Inflammatory macrophage treated with lipopolysaccharide for 4 hours (primary cell): ENCODE results near the gene HIGD2A.

Experiments
- DNase-seq: peaks from one replicate; pipeline ENCODE4 v3.0.0-alpha.2; 2020

The HIGD2A gene

DNA sequence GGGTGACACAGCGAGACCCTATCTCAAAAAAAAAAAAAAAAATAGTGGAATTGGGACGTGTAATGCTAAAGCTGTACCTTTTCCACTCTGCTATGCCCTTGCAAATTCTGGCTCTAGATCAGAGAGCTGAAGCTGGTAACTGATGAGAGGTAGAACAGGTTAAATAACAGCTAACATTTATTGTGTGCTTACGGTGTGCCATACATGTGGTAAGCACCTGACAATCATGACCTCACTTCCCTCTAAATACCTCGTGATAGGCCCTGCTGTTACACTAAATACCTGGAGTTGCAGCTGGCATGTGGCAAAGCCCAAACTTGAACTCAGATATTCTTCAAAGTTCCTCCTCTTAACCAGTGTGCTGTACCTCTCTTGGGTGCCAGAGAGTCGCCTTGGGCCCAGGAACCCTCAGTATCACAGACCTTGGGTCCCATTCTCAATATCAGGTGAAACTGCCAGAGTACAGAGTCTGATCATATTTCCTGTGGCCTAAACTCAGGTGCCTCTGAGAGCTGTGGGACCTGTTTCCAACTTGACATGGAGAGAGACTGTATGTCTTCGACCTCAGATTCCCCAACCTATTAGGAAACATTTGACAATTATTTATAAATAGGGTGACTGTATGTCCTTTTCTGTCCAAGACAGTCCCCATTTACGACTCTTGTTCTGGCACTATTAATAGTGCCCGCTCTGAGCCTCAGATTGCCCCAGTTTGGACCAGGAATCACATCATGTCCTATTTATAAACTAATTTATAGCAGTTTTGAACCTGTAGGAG is 18.4 kb upstream of the HIGD2A start:
- no peak for DNase-seq

DNA sequence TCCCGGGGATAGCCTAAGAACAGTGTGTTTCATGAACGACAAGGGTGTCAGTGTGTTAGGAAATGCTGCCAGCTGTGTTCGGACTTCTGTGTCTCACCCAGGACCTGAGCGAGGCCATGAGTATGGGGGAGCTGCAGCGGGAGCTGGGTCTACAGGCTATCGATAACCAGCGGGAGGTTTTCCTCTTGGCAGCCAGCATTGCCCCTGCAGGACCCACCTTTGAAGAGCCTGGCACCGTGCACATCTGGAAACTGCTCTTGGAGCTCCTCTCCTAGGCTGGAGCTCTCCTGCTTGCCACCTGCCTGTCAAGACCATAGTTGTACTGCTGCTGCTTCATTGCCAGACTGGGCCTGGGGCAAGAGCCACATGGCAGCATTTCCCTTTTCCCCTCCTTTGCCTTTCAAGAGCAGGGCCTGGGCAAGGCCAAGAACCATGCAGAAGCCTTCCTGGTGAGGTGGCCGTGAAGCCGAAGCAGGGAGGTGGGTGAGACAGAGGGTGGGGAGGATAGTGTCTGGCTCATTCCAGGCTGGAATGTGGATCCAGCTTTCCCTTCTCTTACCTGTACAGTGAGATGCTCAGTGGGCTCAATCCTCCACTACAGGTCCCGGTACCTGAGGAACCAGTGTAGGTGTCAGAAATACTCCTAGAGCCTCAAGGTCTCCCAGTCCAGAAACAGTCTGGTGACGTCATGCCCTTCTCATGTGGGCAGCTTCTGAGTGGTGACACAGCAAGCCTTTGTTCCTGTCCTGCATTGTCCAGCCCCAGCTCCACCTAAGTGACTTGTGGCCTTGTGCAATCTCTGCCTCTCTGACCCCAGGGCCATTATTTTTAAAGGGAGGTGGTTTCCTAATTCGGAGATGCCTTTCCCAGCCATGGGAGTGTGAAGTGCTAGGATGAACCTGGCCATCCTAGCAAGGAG is 16.7 kb upstream of the HIGD2A start:
- peak; percentile 38 for DNase-seq

DNA sequence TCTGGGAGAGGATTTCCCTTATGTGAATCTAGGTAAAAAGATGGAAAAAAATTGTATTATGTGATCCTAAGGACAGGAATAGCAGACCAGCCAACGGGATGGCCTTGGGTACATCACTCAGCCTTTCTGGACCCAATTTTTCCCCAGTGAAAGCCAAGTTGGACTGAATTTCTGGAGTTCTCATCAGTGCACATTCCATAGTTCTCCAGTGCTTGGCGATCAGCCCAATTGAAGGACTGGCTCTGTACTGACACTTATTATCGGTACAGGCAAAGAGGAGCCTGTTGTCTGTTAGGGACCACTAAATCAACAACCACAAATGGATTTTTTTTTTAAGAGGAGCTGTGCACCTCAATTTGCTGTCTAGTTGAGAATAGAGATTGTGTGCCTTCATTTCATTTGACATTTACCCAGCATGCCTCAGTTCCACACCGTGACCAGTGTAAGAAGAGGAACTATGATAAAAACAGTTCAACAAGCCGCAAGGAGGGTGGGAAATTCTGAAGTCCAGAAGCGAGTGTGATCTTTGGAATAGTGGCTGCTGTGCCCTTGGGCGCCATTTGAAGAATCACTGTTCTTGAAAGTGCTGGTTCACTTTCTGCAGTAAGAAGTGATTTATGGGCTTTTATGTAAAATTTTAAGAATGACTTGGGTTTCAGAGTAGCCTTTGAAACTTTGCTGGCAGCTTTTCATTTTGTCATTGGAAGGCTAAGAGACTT is 15.3 kb upstream of the HIGD2A start:
- peak; percentile 16 for DNase-seq

DNA sequence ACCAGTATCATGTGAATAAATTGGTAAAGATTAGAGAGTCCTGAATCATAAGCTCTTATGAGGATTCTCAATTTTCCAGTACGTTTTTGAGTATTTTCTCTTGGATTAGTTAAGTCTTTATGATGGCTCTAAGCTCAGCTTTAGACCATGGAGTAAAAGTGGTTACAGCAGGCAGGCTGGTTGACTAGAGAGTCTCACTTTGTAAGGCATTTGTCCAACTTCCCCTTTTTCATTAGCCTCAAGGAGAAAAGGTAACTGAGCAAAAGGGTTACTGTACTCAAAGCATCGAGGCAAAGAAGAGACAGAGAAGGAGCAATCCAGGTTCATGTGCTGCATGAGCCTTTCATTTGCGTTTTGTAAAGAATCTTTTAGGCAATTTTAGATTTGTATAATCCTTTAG is 8.7 kb upstream of the HIGD2A start:
- no peak for DNase-seq

DNA sequence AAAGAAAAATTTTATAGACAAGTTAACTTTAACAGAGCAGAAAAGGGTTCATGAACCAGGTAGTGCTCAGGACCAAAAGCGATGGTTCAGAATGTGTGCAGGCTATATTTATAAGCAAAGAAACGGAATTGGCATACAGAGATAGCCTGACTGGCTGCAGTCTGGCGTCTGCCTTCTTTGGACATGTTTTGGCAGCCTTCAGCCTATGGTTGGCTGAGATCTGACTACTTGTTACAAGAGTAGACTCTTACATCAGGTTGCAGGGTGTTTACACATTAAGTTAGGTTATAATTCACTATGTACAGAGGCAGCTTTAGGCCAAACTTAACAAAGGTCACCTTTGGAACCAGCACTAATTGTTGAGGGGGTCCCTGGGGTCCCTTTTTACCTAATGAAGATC is 7.1 kb upstream of the HIGD2A start:
- DNase-seq, result no peak

DNA sequence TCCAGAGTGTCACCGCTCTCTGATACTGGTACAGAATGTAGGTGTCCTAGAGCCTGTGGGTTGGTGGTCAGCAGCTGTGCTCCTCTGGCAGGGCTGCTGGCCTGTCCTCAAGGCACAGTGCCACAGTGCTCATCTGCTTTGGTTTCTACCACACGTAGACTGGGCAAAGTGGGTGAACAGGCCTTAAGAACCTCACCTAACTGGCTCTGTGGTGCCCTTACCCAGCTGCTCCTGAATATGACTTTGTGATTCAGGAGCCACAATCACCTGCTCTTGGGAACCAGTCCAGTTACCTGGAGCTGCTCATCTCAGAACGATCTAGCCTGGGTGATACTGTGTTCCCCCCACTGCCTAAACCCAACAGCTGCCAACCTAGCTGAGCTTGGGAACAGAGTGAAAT is 6.6 kb upstream of the HIGD2A start:
- no peak for DNase-seq

DNA sequence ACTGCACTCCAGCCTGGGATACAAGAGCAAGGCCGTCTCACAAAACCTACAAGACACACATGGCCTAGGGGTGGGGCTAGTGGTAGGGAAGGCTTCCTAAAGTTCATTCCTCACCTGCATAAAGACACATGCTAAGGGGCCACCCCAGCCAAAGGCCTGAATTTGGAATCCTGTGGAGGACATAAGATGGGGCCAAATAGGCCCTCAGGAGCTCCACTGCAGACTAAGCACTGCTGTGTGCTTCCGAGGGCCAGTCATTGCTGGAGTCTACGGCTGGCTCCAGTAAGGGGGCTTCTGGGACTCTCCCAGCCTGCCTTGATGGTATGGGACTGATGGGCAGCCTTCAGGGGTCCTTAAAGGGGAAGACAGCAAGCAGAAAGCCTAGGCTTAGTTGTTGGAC is 5.8 kb upstream of the HIGD2A start:
- DNase-seq, result no peak

DNA sequence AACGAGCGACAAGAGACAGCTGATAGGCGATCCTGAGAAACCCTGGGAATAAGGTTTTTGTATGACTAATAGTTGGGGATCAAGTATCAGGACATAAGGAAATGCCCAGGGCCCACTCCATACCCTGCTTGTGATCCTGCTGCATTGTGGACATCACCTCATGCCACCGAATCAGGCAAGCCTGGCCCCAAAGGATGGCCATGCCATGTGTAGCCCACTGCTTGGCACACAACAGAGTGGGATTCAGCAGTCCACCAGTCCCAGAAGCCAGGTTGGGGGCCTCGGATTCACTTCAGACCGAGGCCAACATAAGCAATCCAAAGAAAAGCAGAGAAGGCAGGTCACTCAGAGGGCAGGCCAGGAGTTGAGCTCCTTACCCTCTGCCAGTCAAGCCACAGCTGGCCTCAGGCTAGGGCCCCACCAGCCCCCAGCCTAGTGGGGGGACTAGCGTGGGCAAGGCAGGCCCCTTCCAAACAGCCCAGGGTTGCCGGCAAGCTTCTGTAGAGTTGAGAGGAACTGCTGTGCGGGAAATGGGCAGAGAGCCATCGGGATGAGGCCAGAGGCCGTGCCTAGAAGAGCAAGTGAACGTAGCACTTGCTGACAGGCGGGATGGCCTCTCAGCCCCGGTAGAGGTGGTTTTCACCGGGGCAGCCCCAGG is 5.2 kb upstream of the HIGD2A start:
- DNase-seq, result no peak

DNA sequence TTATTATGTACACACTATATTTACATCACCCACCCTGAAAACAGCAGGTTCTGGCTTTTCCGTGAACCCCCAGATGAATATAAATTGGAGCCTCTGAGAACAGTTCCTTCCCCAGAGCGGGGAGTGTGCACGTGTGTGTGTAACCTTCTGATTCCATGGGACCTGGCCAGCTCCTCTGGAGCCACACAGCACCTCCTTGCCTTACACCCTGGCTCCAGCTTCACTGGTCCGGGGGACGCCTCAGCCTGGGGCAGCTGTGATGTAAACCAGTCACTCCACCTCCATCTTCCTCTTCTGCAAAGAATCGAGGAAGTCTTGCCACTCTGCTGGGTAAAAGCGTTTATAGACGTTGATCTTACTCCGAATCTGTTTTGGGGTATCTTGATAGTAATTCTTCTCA is 4.6 kb upstream of the HIGD2A start:
- DNase-seq, result peak; percentile 17

DNA sequence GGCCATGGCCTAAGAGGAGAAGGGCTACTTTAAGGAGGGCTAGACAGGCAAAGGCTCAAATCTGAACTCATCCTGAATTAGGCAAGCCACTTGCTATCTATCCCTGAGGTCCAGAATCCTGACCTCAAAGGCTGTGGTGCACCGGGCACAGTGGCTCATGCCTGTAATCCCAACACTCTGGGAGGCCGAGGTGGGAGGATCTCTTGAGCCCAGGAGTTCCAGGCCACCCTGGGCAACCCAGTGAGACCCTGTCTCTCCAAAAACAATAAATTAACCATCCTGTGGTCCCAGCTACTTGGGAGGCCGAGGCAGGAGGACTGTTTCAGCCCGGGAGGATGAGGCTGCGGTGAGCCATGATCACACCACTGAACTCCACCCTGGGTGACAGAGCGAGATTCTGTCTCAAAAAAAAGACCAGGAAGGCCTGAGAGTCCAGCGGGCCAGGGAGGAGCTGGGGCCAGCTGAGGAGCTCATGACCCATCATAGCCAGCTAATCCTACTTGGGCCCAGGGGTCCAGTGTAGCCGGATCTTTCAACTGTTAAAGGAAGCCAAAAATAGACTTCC is 4.1 kb upstream of the HIGD2A start:
- DNase-seq, result no peak

DNA sequence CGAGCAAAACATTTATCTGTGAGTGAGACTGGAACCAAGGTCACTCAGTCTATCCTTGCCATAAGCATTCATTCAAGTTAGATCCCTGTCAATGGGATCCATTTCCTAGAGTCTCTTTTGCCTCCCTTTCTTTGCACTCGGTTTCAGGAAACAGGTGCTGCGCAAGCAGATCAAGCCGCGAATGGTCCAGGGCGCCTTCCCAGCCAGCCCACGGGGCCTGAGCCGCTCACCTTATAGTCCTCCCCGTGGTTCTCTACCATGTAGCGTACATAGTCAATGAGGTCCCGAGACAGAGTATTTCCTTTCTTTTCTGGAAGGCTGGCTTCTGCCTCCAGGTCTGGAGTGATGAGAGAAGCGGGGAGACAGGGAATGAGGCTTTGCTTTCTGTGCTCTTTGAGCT is 3.6 kb upstream of the HIGD2A start:
- no peak for DNase-seq

DNA sequence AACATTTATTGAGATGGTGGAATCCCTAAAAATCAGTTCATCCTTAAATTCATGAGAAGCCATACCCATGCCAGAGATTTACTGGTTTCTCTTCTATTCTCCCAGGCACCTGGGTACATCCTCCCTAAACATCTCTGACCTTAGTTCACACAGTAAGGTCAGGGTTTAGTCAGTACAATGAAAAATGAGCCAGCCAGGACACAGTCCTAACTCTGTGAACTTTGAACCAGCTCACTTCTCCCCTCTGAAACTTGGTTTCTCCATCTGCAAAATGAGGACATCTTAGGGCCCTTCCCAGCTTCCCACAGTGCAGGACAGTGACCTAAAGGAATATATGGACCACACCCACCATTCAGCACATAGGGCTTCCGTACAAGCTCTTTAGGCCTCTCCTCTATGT is 2.1 kb upstream of the HIGD2A start:
- DNase-seq, result no peak

DNA sequence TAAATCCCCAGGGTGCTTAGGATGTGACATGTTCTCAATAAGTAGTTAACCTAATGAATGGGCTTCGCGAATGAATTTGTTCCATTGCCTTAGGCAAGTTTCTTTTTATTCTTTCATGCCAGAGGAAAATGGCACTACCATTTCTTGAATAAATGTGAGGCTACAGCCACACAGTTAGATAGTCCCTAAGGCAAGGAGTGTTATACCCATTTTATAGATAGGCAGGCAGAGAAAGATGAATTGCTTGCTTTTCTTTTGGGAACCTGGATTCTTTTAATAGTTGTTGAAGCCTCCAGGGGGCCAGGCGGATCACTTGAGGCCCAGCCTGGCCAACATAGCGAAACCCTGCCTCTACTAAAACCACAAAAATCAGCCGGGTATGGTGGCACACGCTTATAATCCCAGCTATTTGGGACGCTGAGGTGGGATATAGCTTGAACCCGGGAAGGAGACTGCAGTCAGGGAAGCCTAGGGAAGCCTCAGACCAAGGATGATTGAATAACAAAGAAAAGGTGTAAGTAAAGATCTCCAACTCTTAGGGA is 1.1 kb upstream of the HIGD2A start:
- DNase-seq, result no peak

DNA sequence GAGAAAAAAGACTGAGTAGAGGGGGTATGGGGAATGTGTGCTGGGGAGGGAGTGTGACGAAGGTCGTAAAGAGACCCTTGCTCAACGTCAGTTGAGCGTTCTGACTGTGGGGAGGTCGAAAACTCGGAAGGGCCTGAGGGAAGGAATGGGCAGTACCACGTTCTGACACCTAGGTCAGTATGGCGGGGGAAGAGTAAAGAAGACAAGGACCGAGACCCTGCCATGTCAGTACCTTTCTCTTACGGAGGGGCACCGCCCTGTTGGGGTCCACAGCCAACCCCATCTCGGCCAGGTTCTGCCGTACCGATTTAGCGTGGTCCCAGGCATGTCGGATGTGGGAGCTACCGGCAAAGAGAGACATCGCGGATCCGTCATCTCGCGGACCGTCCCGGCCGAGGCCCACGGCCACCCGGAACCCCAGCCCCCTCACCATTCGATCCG is 528 bp upstream of the HIGD2A start:
- DNase-seq, result peak; percentile 12

DNA sequence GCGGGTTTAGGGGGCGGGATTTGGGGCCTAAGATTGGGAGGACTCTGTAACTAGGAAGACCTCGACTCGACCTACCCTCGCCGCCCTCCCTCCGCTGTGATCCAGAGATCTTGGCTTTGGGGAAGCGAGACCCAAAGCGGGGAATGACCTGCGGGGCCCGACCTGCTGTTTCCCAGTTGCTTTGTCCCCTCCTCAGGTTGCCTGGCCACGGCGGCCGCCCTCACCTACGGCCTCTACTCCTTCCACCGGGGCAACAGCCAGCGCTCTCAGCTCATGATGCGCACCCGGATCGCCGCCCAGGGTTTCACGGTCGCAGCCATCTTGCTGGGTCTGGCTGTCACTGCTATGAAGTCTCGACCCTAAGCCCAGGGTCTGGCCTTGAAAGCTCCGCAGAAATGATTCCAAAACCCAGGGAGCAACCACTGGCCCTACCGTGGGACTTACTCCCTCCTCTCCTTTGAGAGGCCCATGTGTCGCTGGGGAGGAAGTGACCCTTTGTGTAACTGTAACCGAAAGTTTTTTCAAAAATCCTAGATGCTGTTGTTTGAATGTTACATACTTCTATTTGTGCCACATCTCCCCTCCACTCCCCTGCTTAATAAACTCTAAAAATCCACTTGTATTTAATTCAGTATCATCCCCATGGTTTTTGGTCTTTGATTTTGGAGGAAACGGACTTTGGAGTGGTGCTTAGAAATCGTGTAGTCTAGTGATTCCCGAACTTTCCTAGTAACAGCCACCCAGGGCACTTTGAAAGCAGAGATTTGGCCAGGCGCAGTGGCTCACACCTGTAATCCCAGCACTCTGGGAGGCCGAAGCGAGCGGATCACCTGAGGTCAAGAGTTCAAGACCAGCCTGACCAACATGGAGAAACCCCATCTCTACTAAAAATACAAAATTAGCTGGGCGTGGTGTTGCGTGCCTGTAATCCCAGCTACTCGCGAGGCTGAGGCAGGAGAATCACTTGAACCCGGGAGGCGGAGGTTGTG is 878 bp downstream of the HIGD2A start:
- peak; percentile 49 for DNase-seq

DNA sequence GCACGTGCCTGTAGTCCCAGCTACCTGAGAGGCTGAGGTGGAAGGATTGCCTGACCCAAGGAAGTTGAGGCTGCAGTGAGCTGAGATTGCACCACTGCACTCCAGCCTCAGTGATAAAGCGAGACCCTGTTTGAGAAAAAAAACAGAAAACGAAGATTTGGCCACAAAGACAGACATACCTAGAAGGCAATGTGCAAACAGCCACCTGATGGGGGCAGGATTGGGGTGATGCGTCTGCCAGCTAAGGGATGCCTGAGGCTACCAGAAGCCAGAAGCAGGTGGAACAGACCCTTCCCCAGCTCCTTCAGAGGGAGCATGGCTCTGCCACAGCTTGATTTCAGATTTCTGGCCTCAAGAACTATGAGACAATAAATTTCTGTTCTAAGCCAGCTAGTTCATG is 2.9 kb downstream of the HIGD2A start:
- DNase-seq, result no peak

DNA sequence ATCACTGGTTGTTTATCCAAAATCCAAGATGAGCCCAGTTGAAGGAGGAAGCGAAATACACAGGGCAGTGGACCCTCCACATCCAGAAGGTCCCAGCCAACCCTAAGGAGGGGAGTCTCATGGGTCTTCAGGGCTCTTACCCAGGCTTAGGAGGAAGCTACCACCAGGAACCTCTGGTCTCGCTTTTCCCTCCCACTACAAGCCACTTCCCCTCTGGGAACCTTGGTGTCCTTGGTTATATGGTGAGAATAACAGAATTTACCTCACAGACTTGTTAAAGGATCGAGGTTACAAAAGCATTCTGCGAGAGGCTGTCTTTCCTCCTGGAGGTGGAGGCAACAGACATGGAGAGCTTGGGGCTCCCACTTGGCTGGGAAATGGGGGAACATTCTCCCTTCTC is 3.4 kb downstream of the HIGD2A start:
- peak; percentile 67 for DNase-seq

DNA sequence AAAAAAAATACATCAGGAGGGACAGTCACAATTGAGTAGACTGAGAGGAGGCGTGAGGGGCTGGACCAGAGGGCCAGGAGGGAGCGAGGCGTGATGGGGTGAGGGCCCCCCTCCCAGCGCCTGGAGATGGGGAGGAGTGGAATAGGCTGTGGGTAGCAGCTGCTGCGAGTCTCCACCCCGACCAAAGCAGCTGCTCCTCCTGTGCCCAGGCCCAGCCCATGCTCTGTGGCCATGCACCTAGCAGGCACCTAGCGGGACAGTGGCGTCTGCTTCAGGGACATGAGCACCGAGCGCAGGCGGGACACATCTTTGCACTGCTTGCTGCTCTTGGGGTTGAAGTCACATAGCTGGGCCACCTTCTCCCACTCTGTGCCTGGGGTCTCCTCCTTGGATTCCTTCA is 4.0 kb downstream of the HIGD2A start:
- no peak for DNase-seq

DNA sequence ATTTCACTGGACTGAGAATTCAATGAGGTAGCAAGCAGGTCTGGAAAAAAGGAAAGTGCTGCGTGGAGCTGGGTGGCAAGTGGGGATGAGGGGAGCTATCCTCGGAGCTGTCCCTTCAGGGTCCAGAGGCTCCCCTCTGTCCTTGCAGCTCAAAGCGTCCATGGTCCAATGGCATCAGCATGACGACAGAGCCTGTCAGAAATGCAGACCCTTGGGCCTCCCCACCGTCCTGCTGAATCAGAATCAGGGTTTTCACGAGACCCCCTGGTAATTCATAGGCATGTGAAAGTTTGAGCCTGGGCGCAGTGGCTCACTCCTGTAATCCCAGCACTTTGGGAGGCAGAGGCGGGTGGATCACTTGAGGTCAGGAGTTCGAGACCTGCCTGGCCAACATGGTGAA is 5.5 kb downstream of the HIGD2A start:
- DNase-seq, result no peak

DNA sequence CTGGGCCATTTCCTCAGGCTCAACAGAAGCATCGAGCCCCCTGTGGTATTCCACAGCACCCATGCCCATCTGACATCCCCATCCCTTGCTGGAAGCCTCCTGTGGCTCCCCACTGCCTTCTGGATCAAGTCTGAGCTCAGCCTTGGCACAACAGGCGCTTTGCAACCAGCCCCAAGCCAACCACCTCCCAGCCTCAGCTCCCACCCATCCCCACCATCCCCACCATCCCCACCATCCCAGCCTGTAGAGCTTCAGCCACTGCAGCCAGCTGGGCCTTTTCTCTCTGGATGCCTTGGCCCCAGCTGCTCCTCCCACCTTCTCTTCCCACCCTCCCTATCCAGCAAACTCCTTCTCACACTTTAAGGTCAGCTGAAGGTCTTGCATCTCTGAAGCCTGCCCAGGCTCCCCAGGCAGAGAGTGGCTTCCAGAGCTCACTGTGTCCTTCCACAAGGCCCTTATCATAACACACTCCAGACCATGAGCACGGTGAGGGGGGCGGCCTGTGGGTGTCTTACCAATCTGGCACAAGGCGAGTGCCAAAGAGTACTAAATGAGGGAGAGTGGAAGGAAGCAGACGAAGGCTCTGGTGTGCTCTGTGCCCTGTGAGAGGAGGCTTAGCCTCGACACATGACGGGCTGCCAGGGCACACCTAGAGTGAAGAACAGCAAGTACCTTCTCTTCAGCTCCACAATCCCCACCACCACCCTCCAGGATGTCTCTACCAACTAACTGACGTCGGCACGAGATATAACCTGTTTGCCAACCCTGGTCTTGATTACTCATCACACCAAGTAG is 6.5 kb downstream of the HIGD2A start:
- DNase-seq, result no peak
